T-helper 1 cell treated with Interleukin-12 subunit alpha and Interleukin-12 subunit beta and Interleukin-4 antibody, amounts not matched to agents 30 ng/mL and 1 ng/mL, for 36 hours (primary cell): ENCODE data around the gene FAAH2. TPM values are rescaled to one million over a fixed set of nuclear protein-coding genes. Genes with fewer than 3 reads are reported as not detected.
"Not testable (repeated sequence)": the region's sequence is repeated elsewhere in the genome, so short reads cannot be mapped to it uniquely, and the experiment has no call there.

ENCODE experiments used
- intact Hi-C: fragments of 100-400 bp; cut with micrococcal nuclease; formaldehyde crosslinking; loops from one replicate; pipeline ENCODE4 v1.15.1; 2024
- total RNA-seq: library from RNA; stranded (reverse); gene quantifications from 2 replicates; pipeline ENCODE4 v1.2.3, GENCODE V29; 2022

Gene FAAH2
- 13.1 and 16.1 TPM in 2 replicates for total RNA-seq

- intact Hi-C loops, result loop anchor here (1.0 to 10.0 kb wide), 12 partner anchors 94 to 1569 kb away; partner anchors contain the start of genes RRAGB, SPIN2B, SPIN3 and UBQLN2
Measured at GRCh38 chrX:57286507-57287251, at the start of gene FAAH2. TSS of gene FAAH2 (plus strand) at chrX:57286706. CDS start at chrX:57286826, 120 bp downstream.

GRCh38 chrX:57241967-57242366, 44.5 kb upstream of the FAAH2 start:
- intact Hi-C loops, result no loop called here

- intact Hi-C loops, result no loop called here
Measured at GRCh38 chrX:57251965-57252364, 34.5 kb upstream of the FAAH2 start.

GRCh38 chrX:57265126-57265525, 21.4 kb upstream of the FAAH2 start:
- intact Hi-C loops, result no loop called here

- intact Hi-C loops, result no loop called here
Measured at GRCh38 chrX:57266275-57266674, 20.2 kb upstream of the FAAH2 start.

GRCh38 chrX:57266871-57267270, 19.6 kb upstream of the FAAH2 start:
- intact Hi-C loops, result no loop called here

- intact Hi-C loops, result no loop called here
Measured at GRCh38 chrX:57267308-57267707, 19.2 kb upstream of the FAAH2 start.

- intact Hi-C loops, result no loop called here
Measured at GRCh38 chrX:57270980-57271379, 15.5 kb upstream of the FAAH2 start.

- intact Hi-C loops, result loop anchor here (1.0 to 10.0 kb wide), 2 partner anchors 172 to 412 kb away; no protein-coding TSS in a partner anchor
Measured at GRCh38 chrX:57282568-57282967, 3.9 kb upstream of the FAAH2 start.

- intact Hi-C loops, result loop anchor here (5.0 to 10.0 kb wide), 4 partner anchors 307 to 627 kb away; partner anchors contain the start of genes ZXDA and ZXDB
Measured at GRCh38 chrX:57285001-57285400, 1.5 kb upstream of the FAAH2 start.

GRCh38 chrX:57289089-57289488, 2.6 kb downstream of the FAAH2 start:
- intact Hi-C loops, result loop anchor here (5.0 to 10.0 kb wide), 4 partner anchors 303 to 623 kb away; partner anchors contain the start of genes ZXDA and ZXDB

GRCh38 chrX:57294961-57295360, 8.5 kb downstream of the FAAH2 start:
- intact Hi-C loops, result no loop called here

GRCh38 chrX:57295679-57296078, 9.2 kb downstream of the FAAH2 start:
- intact Hi-C loops, result not testable (repeated sequence)

- intact Hi-C loops, result no loop called here
Measured at GRCh38 chrX:57313583-57314215, 27.2 kb downstream of the FAAH2 start.

GRCh38 chrX:57329008-57329407, 42.5 kb downstream of the FAAH2 start:
- intact Hi-C loops, result no loop called here

- intact Hi-C loops, result not testable (repeated sequence)
Measured at GRCh38 chrX:57335790-57336189, 49.3 kb downstream of the FAAH2 start.

- intact Hi-C loops, result loop anchor here (10.0 kb wide), 1 partner anchor 51 kb away; no protein-coding TSS in a partner anchor
Measured at GRCh38 chrX:57353472-57354132, 67.1 kb downstream of the FAAH2 start.

- intact Hi-C loops, result no loop called here
Measured at GRCh38 chrX:57364145-57364544, 77.6 kb downstream of the FAAH2 start.

- intact Hi-C loops, result no loop called here
Measured at GRCh38 chrX:57366430-57366829, 79.9 kb downstream of the FAAH2 start.

GRCh38 chrX:57367649-57368048, 81.1 kb downstream of the FAAH2 start:
- intact Hi-C loops, result no loop called here

GRCh38 chrX:57368158-57368557, 81.7 kb downstream of the FAAH2 start:
- intact Hi-C loops, result no loop called here

- intact Hi-C loops, result no loop called here
Measured at GRCh38 chrX:57379296-57379695, 92.8 kb downstream of the FAAH2 start.
